Panc1 (cell line): ENCODE results near the gene RCOR1. TPM values are rescaled to one million over a fixed set of nuclear protein-coding genes. Genes with fewer than 3 reads are reported as not detected.

Experiments used
- ATAC-seq: fragments of 200-7000 bp; cut with Tn5 transposase; 2 replicates; pipeline ENCODE4 v1.9.1; 2020; ENCODE audit warnings: mild to moderate bottlenecking, moderate library complexity
- Bru-seq: library from RNA; stranded (reverse); fragments of 400-500 nt; gene quantifications from one replicate; lab custom pipeline; 2021; lab: Mats Ljungman, UMichigan
- BruChase-seq, 2 experiments: library from RNA; stranded (reverse); fragments of 400-500 nt; gene quantifications; one replicate each; lab custom pipeline; 2021; lab: Mats Ljungman, UMichigan
- BruUV-seq: library from RNA; stranded (reverse); fragments of 400-500 nt; replicated peaks from 2 replicates; lab custom pipeline; 2021; lab: Mats Ljungman, UMichigan
- CTCF ChIA-PET: fragments of 300-600 bp; sonication (Branson Sonifier 250); formaldehyde crosslinking; loops from one replicate; lab custom pipeline; 2022; ENCODE audit warnings: antibody characterized with exemption; lab: Charles Lee
- POLR2A ChIA-PET: fragments of 300-600 bp; sonication (Branson Sonifier 250); formaldehyde crosslinking; loops from one replicate; lab custom pipeline; 2022; ENCODE audit warnings: antibody characterized with exemption; lab: Charles Lee
- DNase-seq: peaks from one replicate; pipeline ENCODE4 v3.0.0-alpha.2; 2010; ENCODE audit warnings: low read depth, low spot score
- H3K27ac ChIP-seq: 2 replicates; pipeline ENCODE4 v1.5.1; 2011; ENCODE audit warnings: mild to moderate bottlenecking, low read length, inconsistent platforms
- H3K27me3 ChIP-seq: fragments of 200-500 bp; sonication (Bioruptor generic); 2 replicates; pipeline ENCODE4 v1.6.0; 2014; ENCODE audit warnings: low read length, inconsistent platforms; ENCODE audit not compliant: control insufficient read depth, insufficient read depth
- H3K36me3 ChIP-seq: fragments of 200-500 bp; sonication (Bioruptor generic); 2 replicates; pipeline ENCODE4 v1.5.1; 2014; ENCODE audit warnings: inconsistent platforms, mild to moderate bottlenecking, low read length, moderate library complexity; ENCODE audit not compliant: control insufficient read depth, insufficient read depth
- H3K4me1 ChIP-seq: 2 replicates; pipeline ENCODE4 v1.5.1; 2011; ENCODE audit warnings: inconsistent platforms, mild to moderate bottlenecking, low read length, moderate library complexity; ENCODE audit not compliant: control insufficient read depth, insufficient read depth
- H3K4me3 ChIP-seq, 2 experiments: 2 replicates each; pipeline ENCODE4 v1.5.1; 2011 to 2012; ENCODE audit warnings: low read depth in 2 of 2, low read length in 2 of 2, mild to moderate bottlenecking in 2 of 2, inconsistent platforms in 1 of 2, moderate library complexity in 1 of 2
- H3K9me3 ChIP-seq: fragments of 200-500 bp; sonication (Bioruptor generic); 2 replicates; pipeline ENCODE4 v1.5.1; 2014; ENCODE audit warnings: low read depth, mild to moderate bottlenecking, inconsistent platforms, low read length, moderate library complexity; ENCODE audit not compliant: control insufficient read depth, insufficient read depth
- CTCF ChIP-seq: fragments of 450-650 bp; IDR thresholded peaks from 2 replicates; pipeline ENCODE4 v1.5.1; 2017; ENCODE audit warnings: mild to moderate bottlenecking
- POLR2AphosphoS5 ChIP-seq: IDR thresholded peaks from 2 replicates; pipeline ENCODE4 v1.6.1; 2012; ENCODE audit warnings: mild to moderate bottlenecking, low read depth, low read length, moderate library complexity
- REST ChIP-seq, 2 experiments: IDR thresholded peaks; 2 replicates each; pipeline ENCODE4 v1.6.1; 2011 to 2012; ENCODE audit warnings: low read depth in 2 of 2, control low read depth in 1 of 2, low read length in 1 of 2, mild to moderate bottlenecking in 1 of 2, moderate library complexity in 1 of 2; ENCODE audit not compliant: insufficient read depth in 1 of 2
- SIN3A ChIP-seq: IDR thresholded peaks from 2 replicates; pipeline ENCODE4 v1.6.1; 2012; ENCODE audit warnings: low read depth, mild to moderate bottlenecking, low read length, moderate library complexity, borderline replicate concordance; ENCODE audit not compliant: insufficient read depth
- TCF7L2 ChIP-seq: IDR thresholded peaks from 2 replicates; pipeline ENCODE4 v1.6.1; 2011; ENCODE audit warnings: mild to moderate bottlenecking, low read depth, low read length, inconsistent platforms
- in situ Hi-C: cut with HindIII; loops from 2 replicates; pipeline ENCODE4 v1.10.0; 2016; ENCODE audit warnings: low sequenced_read_pairs, low pct_unique_long_range_greater_than_20kb
- intact Hi-C: fragments of 100-400 bp; cut with micrococcal nuclease; formaldehyde crosslinking; loops from one replicate; pipeline ENCODE4 v1.10.0; 2022; ENCODE audit not compliant: unreplicated experiment
- long read RNA-seq: library from polyadenylated mRNA; unstranded; transcript quantifications from one replicate; pipeline ENCODE4 v2.0.0, GENCODE V29; 2021; ENCODE audit not compliant: unreplicated experiment
- polyA plus RNA-seq: library from polyadenylated mRNA; unstranded; fragments of >200 nt; gene quantifications from one replicate; pipeline ENCODE4 v1.2.1, GENCODE V29; 2012; ENCODE audit warnings: missing spikeins; ENCODE audit not compliant: insufficient read length
- total RNA-seq: library from RNA; stranded (reverse); gene quantifications from one replicate; pipeline ENCODE4 v1.2.1, GENCODE V29; 2021; ENCODE audit not compliant: unreplicated experiment

The RCOR1 gene
- total RNA-seq (27.1 TPM), Bru-seq, nascent RNA (percentile 81 among the genes with signal in this experiment), BruChase-seq, experiment 1, labeled RNA remaining after a 2-hour chase (percentile 79 among the genes with signal in this experiment), BruChase-seq, experiment 2, labeled RNA remaining after a 6-hour chase (percentile 80 among the genes with signal in this experiment)
- polyA plus RNA-seq: 12.8 TPM
- long read RNA-seq, full-length matches to known transcripts: 8 of 34 reads
- long read RNA-seq, partial matches to known transcripts: 22 of 34 reads
- long read RNA-seq, other reads (novel, unspliced or antisense): 4 of 34 reads

- ChIA-PET CTCF (interaction anchor here (0.6 kb wide), 1 partner anchor 14 kb away, joined by 4 read pairs; no protein-coding TSS in a partner anchor), POLR2A (no interaction called here)
- peak; percentile 92 for ATAC-seq
- H3K4me3 ChIP-seq: peak within 1 kb of the TSS; percentile 70 to 76
- H3K4me1 ChIP-seq: peaks cover 12% of the 10 kb centered on the region
- peak; percentile 30 for DNase-seq
- BruUV-seq: no TSS peak
- in situ Hi-C loops: no loop called here
- peaks cover 3% of the 10 kb centered on the region; the same call in 1 of the 2 replicates for H3K36me3 ChIP-seq
- no peak for TF ChIP-seq REST (IDR thresholded peaks at IDR 0.05; ENCODE audit: insufficient read depth in 1 of 2, low read depth in 2 of 2, low read length in 1 of 2)
- 0 out of 2 replicates have a peak, but pooled peaks have one; percentile 49 for TF ChIP-seq SIN3A
- no peak for TF ChIP-seq TCF7L2
- no peak for TF ChIP-seq CTCF
- peak; percentile 41 for TF ChIP-seq POLR2AphosphoS5
- no peaks in the 10 kb centered on the region for H3K9me3 ChIP-seq
- H3K27me3 ChIP-seq: no peaks in the 10 kb centered on the region
- intact Hi-C loops: loop anchor here (10.0 kb wide), 1 partner anchor 67 kb away; no protein-coding TSS in a partner anchor
- H3K27ac ChIP-seq: peak within 1 kb of the TSS; percentile 77
Observed at GRCh38 chr14:102591944-102592762, at the start of gene RCOR1. Gene RCOR1, plus strand, starts transcription at chr14:102592649. Its CDS starts 238 bp downstream, at chr14:102592887.

DNA sequence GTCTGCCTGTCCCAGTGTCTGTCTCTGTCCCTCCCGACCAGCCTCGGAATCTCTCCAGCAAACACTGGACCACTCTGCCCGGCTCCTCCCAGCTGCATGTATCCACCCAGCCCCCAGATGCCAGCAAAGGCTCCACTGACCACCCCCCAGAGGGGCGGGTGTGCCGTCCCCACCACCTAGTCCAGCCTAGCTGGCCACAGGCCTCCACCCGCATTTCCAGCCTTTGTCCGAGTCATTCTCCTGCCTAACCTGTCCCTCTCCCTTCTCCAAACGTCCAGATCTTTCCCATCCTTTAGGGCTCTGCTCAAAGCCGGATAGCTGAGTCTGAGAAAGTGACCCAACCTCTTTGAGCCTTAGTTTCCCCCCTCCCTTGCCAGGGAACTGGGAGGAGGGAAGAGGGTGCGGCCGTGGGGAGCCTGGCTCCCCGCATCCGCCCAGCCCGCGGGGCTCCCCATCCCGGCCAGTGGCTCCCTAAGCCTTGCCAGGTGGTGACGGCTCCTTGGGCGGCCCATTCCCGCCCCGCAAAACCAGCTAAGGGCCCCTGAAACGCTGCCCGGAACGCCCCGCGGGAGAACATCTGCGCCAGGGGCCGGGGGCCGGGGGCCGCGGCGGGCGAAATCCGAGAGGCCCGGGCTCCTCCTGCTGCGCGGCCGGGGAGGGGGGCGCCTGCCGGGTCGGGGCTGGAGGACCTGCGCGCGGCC lies 48.3 kb upstream of the RCOR1 start:
- H3K36me3 ChIP-seq: no peaks in the 10 kb centered on the region
- H3K27ac ChIP-seq: peak overlapping the region; percentile 44; the same call in 1 of the 2 replicates
- in situ Hi-C loops: no loop called here
- H3K4me1 ChIP-seq: peaks cover 8% of the 10 kb centered on the region
- intact Hi-C loops: no loop called here
- ChIA-PET POLR2A (no interaction called here), CTCF (no interaction called here)
- H3K9me3 ChIP-seq: no peaks in the 10 kb centered on the region
- BruUV-seq: no TSS peak
- TF ChIP-seq REST (IDR thresholded peaks at IDR 0.05; ENCODE audit: insufficient read depth in 1 of 2, low read depth in 2 of 2, low read length in 1 of 2): no peak
- TF ChIP-seq SIN3A: no peak
- no peak for TF ChIP-seq POLR2AphosphoS5
- TF ChIP-seq CTCF: no peak
- no peaks in the 10 kb centered on the region for H3K27me3 ChIP-seq
- H3K4me3 ChIP-seq: no peak overlapping the region
- DNase-seq (no peak), ATAC-seq (no peak)
